Mesothelial cell of epicardium (in vitro differentiated cells): ENCODE measurements around the gene C3orf49. TPM values are rescaled to one million over a fixed set of nuclear protein-coding genes. Genes with fewer than 3 reads are reported as not detected.

ENCODE experiments used
- DNase-seq, 2 experiments: peaks; one replicate each; pipeline ENCODE4 v3.0.0; 2021; ENCODE audit warnings: low spot score in 2 of 2; ENCODE audit not compliant: unreplicated experiment in 2 of 2
- H3K27ac Mint-ChIP-seq: 2 replicates; pipeline ENCODE4 v1.8.0; 2021; ENCODE audit warnings: mixed read lengths
- H3K27me3 Mint-ChIP-seq: 2 replicates; pipeline ENCODE4 v1.8.0; 2021; ENCODE audit warnings: low read depth, mixed read lengths
- H3K36me3 Mint-ChIP-seq: 2 replicates; pipeline ENCODE4 v1.8.0; 2021; ENCODE audit warnings: mixed read lengths
- H3K4me1 Mint-ChIP-seq: 2 replicates; pipeline ENCODE4 v1.8.0; 2021; ENCODE audit warnings: mixed read lengths
- H3K4me3 Mint-ChIP-seq: 2 replicates; pipeline ENCODE4 v1.8.0; 2021; ENCODE audit warnings: mild to moderate bottlenecking, moderate library complexity, mixed read lengths
- H3K9me3 Mint-ChIP-seq: 2 replicates; pipeline ENCODE4 v1.8.0; 2021; ENCODE audit warnings: mixed read lengths
- total RNA-seq: library from RNA; stranded (reverse); gene quantifications from 3 replicates; pipeline ENCODE4 v1.2.1, GENCODE V29; 2021
- TF ChIP-seq, protein P1 (sequence below): fragments of 200-600 bp; sonication (generic); IDR thresholded peaks from one replicate; pipeline ENCODE4 v1.5.0; 2021; ENCODE audit warnings: antibody characterized with exemption; ENCODE audit not compliant: unreplicated experiment

C3orf49 gene
- total RNA-seq, 1 donor from 2014 or later: not detected

DNA sequence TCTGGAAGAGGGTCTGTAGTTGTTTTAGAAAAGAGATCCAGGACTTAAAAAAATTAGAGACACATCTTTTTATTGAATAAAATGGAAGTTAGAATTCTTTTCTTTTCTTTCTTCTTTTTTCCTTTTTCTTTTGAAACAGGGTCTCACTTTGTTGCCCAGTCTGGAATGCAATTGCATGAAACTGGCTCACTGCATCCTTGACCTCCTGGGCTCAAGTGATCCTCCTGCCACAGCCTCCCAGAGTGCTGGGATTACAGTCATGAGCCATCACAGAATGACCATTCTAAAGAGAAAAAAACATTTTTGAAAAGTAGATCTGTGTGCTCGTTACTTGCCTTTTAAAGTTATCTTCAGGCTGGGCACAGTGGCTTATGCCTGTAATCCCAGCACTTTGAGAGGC is 48.1 kb downstream of the C3orf49 start:
- Mint-ChIP-seq H3K27me3 (no peaks in the 10 kb centered on the region), H3K27ac (no peak overlapping the region), H3K36me3 (peaks cover 8% of the 10 kb centered on the region), H3K4me1 (peaks cover 20% of the 10 kb centered on the region), H3K9me3 (no peaks in the 10 kb centered on the region), H3K4me3 (no peak overlapping the region)
- no peak for DNase-seq
- TF ChIP-seq, protein P1, sequence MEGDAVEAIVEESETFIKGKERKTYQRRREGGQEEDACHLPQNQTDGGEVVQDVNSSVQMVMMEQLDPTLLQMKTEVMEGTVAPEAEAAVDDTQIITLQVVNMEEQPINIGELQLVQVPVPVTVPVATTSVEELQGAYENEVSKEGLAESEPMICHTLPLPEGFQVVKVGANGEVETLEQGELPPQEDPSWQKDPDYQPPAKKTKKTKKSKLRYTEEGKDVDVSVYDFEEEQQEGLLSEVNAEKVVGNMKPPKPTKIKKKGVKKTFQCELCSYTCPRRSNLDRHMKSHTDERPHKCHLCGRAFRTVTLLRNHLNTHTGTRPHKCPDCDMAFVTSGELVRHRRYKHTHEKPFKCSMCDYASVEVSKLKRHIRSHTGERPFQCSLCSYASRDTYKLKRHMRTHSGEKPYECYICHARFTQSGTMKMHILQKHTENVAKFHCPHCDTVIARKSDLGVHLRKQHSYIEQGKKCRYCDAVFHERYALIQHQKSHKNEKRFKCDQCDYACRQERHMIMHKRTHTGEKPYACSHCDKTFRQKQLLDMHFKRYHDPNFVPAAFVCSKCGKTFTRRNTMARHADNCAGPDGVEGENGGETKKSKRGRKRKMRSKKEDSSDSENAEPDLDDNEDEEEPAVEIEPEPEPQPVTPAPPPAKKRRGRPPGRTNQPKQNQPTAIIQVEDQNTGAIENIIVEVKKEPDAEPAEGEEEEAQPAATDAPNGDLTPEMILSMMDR: no peak

DNA sequence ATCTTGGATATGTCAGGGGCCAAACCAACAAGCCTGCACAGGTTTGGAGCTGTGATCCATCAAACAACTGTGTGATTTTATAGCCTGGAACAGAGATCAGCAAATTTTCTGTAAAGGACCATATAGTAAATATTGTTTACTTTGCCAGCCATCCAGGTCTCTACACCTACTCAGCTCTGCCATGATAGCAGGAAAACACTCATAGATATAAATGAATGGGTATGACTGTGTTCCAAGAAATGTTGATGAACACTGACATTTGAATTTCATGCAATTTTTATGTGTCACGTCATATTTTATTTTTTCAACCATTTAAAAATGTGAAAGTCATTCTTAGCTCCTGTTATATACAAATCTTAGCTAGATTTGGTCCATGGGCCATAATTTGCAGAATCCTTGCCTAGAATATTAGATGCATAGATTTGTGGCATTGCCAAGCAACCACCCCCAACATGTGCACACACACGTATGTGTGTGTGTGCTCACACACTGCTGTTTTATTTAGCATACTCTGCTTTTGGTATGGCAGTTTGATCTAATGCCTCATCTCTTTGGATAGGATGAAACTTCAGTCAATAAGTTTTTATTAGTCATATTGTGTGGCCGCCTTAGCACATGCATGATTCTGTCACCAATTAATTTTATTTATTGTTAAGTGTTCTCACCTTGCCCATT is 51.0 kb downstream of the C3orf49 start:
- Mint-ChIP-seq H3K9me3 (no peaks in the 10 kb centered on the region), H3K4me1 (peaks cover 8% of the 10 kb centered on the region), H3K4me3 (no peak overlapping the region), H3K27ac (no peak overlapping the region), H3K36me3 (peaks cover 8% of the 10 kb centered on the region), H3K27me3 (no peaks in the 10 kb centered on the region)
- TF ChIP-seq, protein P1: no peak
- DNase-seq: no peak

DNA sequence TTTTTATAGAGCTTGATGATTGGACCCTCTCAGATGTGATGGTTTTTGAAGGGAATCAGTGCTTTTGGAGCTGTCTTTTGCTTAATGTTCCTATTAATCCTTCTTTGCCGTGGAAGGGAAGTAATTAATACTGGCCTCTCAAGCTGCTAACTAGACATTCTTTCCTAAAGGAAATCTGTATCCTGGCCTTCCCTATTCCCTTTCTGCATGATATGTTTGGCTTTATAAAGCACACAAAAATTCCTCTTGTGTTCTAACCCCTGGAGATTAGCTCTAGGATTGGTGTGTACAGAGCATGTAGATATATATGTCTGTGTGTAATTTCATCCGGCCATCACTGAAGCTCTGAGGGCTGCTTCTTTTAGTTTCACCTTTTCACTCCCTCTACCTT is 51.5 kb downstream of the C3orf49 start:
- Mint-ChIP-seq H3K4me3 (no peak overlapping the region), H3K27ac (no peak overlapping the region), H3K9me3 (no peaks in the 10 kb centered on the region), H3K27me3 (no peaks in the 10 kb centered on the region), H3K36me3 (peaks cover 8% of the 10 kb centered on the region), H3K4me1 (peaks cover 9% of the 10 kb centered on the region)
- TF ChIP-seq, protein P1: no peak
- DNase-seq: no peak

DNA sequence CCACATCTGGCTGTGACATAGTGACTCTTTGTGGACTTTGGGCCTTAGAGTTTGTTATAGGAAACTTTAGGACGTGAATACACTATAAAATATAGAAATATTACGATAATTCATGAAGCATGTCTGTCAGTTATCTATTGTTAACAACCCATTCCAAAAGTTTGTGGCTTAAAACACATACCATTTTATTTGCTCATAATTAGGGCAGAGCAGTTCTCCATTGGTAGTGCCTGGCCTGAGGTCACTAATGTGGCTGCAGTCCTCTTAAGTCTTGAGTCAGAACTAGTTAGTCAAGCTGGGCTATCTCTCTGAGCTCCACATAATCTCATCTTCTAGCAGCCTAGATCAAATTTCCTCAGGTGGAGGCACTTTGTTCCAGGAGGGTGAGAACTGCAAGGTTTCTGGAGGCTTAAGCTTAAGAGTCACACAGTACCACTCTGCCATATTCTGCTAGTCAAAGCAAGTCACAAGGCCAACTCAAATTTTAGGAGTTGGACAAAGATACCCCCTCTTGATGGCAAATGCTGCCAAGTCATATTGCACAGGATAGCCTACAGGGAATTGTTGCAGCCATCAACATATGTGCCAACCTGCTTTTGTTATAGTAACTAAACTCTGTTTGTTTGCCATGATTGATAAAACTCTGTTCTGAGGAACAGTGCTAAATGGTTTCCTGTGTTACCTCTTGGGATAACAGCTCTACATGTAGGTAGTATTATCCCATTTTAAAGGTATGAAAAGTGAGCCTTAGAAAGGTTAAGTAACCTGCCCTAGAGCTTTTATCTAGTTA is 53.2 kb downstream of the C3orf49 start:
- H3K27ac Mint-ChIP-seq: no peak overlapping the region
- peaks cover 2% of the 10 kb centered on the region for H3K36me3 Mint-ChIP-seq
- H3K4me1 Mint-ChIP-seq: peaks cover 22% of the 10 kb centered on the region
- TF ChIP-seq, protein P1: no peak
- no peaks in the 10 kb centered on the region for H3K9me3 Mint-ChIP-seq
- no peak for DNase-seq
- H3K4me3 Mint-ChIP-seq: no peak overlapping the region
- H3K27me3 Mint-ChIP-seq: no peaks in the 10 kb centered on the region

DNA sequence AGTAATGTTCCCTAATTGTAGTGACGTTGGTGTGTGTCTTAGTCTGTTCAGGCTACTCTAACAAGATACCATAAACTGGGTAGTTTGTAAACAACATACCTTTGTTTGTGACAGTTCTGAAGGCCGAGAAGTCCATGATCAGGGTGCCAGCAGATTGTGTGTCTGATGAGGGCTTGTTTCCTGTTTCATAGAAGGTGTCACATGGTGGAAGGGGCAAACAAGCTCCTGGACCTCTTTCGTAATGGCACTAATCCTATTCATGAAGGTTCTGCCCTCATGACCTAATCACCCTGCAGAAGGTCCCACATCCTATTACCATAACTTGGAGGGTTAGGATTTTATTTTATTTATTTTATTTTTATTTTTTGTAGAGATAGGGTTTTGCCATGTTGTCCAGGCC is 55.7 kb downstream of the C3orf49 start:
- Mint-ChIP-seq H3K36me3 (no peaks in the 10 kb centered on the region), H3K4me3 (no peak overlapping the region), H3K4me1 (peaks cover 37% of the 10 kb centered on the region), H3K27me3 (no peaks in the 10 kb centered on the region), H3K27ac (no peak overlapping the region), H3K9me3 (no peaks in the 10 kb centered on the region)
- no peak for DNase-seq
- TF ChIP-seq, protein P1: no peak
